ENCODE measurements around the gene UBASH3A.

- TF ChIP-seq CTCF (IDR thresholded peaks at IDR 0.05) (no peak), POLR2A (IDR thresholded peaks at IDR 0.05) (no peak), EP300 (IDR thresholded peaks at IDR 0.05) (no peak)
Observed at GRCh38 chr21:42471716-42472330, 68.1 kb downstream of the UBASH3A start.
